ENCODE results near the gene TAX1BP1.

- TF ChIP-seq POLR2A (IDR thresholded peaks at IDR 0.05; ENCODE audit: extremely low read depth, insufficient read length): no peak
- TF ChIP-seq CTCF (IDR thresholded peaks at IDR 0.05; ENCODE audit: low read depth, low read length): no peak
These were observed 31.1 kb downstream of the TAX1BP1 start for GRCh38 chr7:27771111-27771510.

Data from NB4 (cell line).